NOMO-1 treated with dmso at 0.1 percent for 144 hours (cell line): Measurements from ENCODE around the gene SH3RF3.

ENCODE experiments used
- DNase-seq: peaks from one replicate; lab custom pipeline; 2025; ENCODE audit not compliant: unreplicated experiment; lab: John Stamatoyannopoulos, UW

Gene SH3RF3

GRCh38 chr2:109510136-109511028 is 381.4 kb downstream of the SH3RF3 start:
- DNase-seq, result peak; percentile 3

GRCh38 chr2:109511168-109511567 is 382.2 kb downstream of the SH3RF3 start:
- DNase-seq, result no peak

GRCh38 chr2:109512076-109512475 is 383.1 kb downstream of the SH3RF3 start:
- no peak for DNase-seq

GRCh38 chr2:109513230-109513629 is 384.2 kb downstream of the SH3RF3 start:
- DNase-seq, result no peak

- no peak for DNase-seq
Observed at GRCh38 chr2:109513749-109514588, 385.0 kb downstream of the SH3RF3 start.

- no peak for DNase-seq
Observed at GRCh38 chr2:109514857-109515256, 385.9 kb downstream of the SH3RF3 start.

- DNase-seq, result no peak
Observed at GRCh38 chr2:109516445-109517117, 387.6 kb downstream of the SH3RF3 start.

- DNase-seq, result no peak
Observed at GRCh38 chr2:109517118-109517889, 388.3 kb downstream of the SH3RF3 start.

GRCh38 chr2:109519513-109519912 is 390.5 kb downstream of the SH3RF3 start:
- no peak for DNase-seq

GRCh38 chr2:109521233-109522062 is 392.4 kb downstream of the SH3RF3 start:
- no peak for DNase-seq

GRCh38 chr2:109522063-109522374 is 393.0 kb downstream of the SH3RF3 start:
- no peak for DNase-seq

- DNase-seq, result no peak
Observed at GRCh38 chr2:109523121-109523520, 394.1 kb downstream of the SH3RF3 start.

GRCh38 chr2:109523536-109524361 is 394.7 kb downstream of the SH3RF3 start:
- no peak for DNase-seq

- no peak for DNase-seq
Observed at GRCh38 chr2:109525836-109526235, 396.8 kb downstream of the SH3RF3 start.

GRCh38 chr2:109526442-109526970 is 397.5 kb downstream of the SH3RF3 start:
- DNase-seq, result no peak

GRCh38 chr2:109527079-109527478 is 398.1 kb downstream of the SH3RF3 start:
- no peak for DNase-seq

- DNase-seq, result no peak
Observed at GRCh38 chr2:109527846-109528705, 399.1 kb downstream of the SH3RF3 start.
